Activated B cell treated with CpG ODN at 0.5 μM for 24 hours (primary cell): Measurements from ENCODE around the gene DPY19L2. TPM values are rescaled to one million over a fixed set of nuclear protein-coding genes. Genes with fewer than 3 reads are reported as not detected.
"Not testable (repeated sequence)": the region's sequence is repeated elsewhere in the genome, so short reads cannot be mapped to it uniquely, and the experiment has no call there.

Experiments used
- ATAC-seq: fragments of 200-7000 bp; cut with Tn5 transposase; one replicate; pipeline ENCODE4 v1.10.0; 2021; ENCODE audit warnings: low read depth, mild to moderate bottlenecking, moderate library complexity
- CTCF ChIA-PET: fragments of 350-600 bp; sonication (Branson Sonifier 250); formaldehyde crosslinking; loops from one replicate; lab custom pipeline; 2021; ENCODE audit warnings: antibody characterized with exemption; lab: Charles Lee
- POLR2A ChIA-PET: fragments of 350-600 bp; sonication (Branson Sonifier 250); formaldehyde crosslinking; loops from one replicate; lab custom pipeline; 2021; ENCODE audit warnings: antibody characterized with exemption; lab: Charles Lee
- DNase-seq: peaks from one replicate; pipeline ENCODE4 v3.0.0; 2022
- H3K27ac Mint-ChIP-seq: one replicate; pipeline ENCODE4 v1.8.0; 2020; ENCODE audit warnings: mixed read lengths
- H3K27me3 Mint-ChIP-seq: one replicate; pipeline ENCODE4 v1.8.0; 2021; ENCODE audit warnings: mixed read lengths
- H3K36me3 Mint-ChIP-seq: one replicate; pipeline ENCODE4 v1.8.0; 2021; ENCODE audit warnings: low read depth, mixed read lengths
- H3K4me1 Mint-ChIP-seq: one replicate; pipeline ENCODE4 v1.8.0; 2021; ENCODE audit warnings: mixed read lengths
- H3K4me3 Mint-ChIP-seq: one replicate; pipeline ENCODE4 v1.8.0; 2020; ENCODE audit warnings: mild to moderate bottlenecking, mixed read lengths
- H3K9me3 Mint-ChIP-seq: one replicate; pipeline ENCODE4 v1.8.0; 2020; ENCODE audit warnings: mixed read lengths
- intact Hi-C: fragments of 100-400 bp; cut with micrococcal nuclease; formaldehyde crosslinking; loops from one replicate; pipeline ENCODE4 v1.15.1; 2024
- total RNA-seq: library from RNA; stranded (reverse); gene quantifications from 2 replicates; pipeline ENCODE4 v1.2.3, GENCODE V29; 2022

DPY19L2 gene
- total RNA-seq, 1 donor from 2014 or later = 0.73 TPM

- H3K9me3 Mint-ChIP-seq, H3K27ac Mint-ChIP-seq, H3K4me3 Mint-ChIP-seq, DNase-seq, intact Hi-C loops, ATAC-seq, H3K27me3 Mint-ChIP-seq, CTCF ChIA-PET, POLR2A ChIA-PET, H3K4me1 Mint-ChIP-seq, H3K36me3 Mint-ChIP-seq: not testable (repeated sequence)
Observed at GRCh38 chr12:63609281-63609680, 59.0 kb downstream of the DPY19L2 start.

GRCh38 chr12:63604985-63605384 lies 63.3 kb downstream of the DPY19L2 start:
- H3K27me3 Mint-ChIP-seq, H3K4me1 Mint-ChIP-seq, H3K36me3 Mint-ChIP-seq, POLR2A ChIA-PET, intact Hi-C loops, H3K4me3 Mint-ChIP-seq, CTCF ChIA-PET, ATAC-seq, H3K9me3 Mint-ChIP-seq, H3K27ac Mint-ChIP-seq, DNase-seq: not testable (repeated sequence)

DNA sequence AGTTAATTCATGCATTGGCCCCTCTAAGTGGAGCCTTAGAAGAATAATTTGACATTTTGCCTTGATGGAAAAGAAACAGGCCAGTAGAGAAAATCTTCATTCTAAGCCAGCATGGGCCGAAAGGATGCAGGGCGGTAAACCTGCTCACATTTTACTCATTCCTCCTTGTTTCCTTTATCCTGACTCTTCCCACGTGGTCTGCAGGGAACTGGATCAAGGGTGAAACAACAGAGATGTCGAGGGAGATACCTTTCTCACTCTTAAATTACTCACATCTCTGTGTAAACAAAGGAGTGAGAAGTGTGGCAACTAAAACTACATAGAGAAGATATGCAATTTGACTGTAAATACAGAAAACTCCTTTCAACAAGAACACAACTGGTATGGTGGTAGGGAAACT lies 73.5 kb downstream of the DPY19L2 start:
- POLR2A ChIA-PET, ATAC-seq, H3K27me3 Mint-ChIP-seq, DNase-seq, H3K36me3 Mint-ChIP-seq, intact Hi-C loops, H3K4me3 Mint-ChIP-seq, H3K4me1 Mint-ChIP-seq, H3K9me3 Mint-ChIP-seq, H3K27ac Mint-ChIP-seq, CTCF ChIA-PET: not testable (repeated sequence)

DNA sequence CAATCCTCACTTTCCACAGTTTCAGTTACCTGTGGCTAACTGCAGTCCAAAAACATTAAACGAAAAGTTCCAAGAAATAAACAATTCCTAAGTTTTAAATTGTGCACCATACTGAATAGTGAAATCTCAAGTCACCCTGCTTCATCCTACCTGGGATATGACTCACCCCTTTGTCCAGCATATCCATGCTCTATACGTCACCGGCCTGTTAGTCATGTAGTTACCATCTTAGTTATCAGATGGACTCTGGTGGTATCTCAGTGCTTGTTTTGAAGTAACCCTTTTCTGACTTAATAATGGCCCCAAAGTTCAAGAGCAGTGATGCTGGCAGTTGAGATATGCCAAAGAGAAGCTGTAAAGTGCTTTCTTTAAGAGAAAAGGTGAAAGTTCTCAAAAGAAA lies 83.9 kb downstream of the DPY19L2 start:
- H3K9me3 Mint-ChIP-seq, CTCF ChIA-PET: not testable (repeated sequence)

DNA sequence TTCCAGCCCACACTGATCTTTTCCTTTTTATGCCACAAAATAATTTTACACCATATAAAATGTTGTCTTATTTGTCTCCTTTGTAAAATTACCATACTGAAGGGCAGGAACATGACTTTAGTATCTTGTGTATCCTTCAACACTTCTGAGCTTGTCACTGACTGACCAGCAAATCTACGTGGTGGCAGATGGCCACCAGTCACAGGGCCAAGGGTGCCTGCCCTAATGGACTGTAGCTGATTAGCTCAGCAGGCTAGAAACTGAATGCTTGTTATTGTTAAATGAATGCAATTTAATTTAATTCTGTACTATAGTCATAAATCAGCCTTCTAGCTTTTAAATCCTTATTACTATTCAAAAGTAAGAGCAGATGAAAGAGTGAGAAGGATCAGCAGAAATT lies 85.0 kb downstream of the DPY19L2 start:
- DNase-seq, H3K9me3 Mint-ChIP-seq, ATAC-seq, H3K4me1 Mint-ChIP-seq, intact Hi-C loops, CTCF ChIA-PET, POLR2A ChIA-PET, H3K36me3 Mint-ChIP-seq, H3K27ac Mint-ChIP-seq, H3K4me3 Mint-ChIP-seq, H3K27me3 Mint-ChIP-seq: not testable (repeated sequence)

More for the DNA sequence above, 83.9 kb downstream of the DPY19L2 start:
- POLR2A ChIA-PET, intact Hi-C loops, H3K4me3 Mint-ChIP-seq, ATAC-seq, DNase-seq, H3K36me3 Mint-ChIP-seq, H3K27ac Mint-ChIP-seq, H3K27me3 Mint-ChIP-seq, H3K4me1 Mint-ChIP-seq: not testable (repeated sequence)

DNA sequence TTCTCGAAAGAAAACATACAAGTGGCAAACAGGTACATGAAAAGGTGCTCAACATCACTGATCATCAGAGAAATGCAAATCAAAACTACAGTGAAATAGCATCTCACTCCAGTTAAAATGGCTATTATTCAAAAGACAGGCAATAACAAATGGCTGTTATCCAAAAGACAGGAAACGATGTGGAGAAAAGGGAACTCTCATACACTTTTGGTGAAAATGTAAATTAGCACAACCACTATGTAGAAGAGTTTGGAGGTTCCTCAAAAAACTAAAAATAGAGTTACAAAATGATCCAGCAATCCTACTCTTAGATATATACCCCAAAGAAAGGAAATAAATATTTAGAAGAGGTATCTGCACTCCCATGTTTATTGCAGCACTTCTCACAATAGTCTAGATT lies 90.7 kb downstream of the DPY19L2 start:
- POLR2A ChIA-PET, H3K27me3 Mint-ChIP-seq, ATAC-seq, H3K4me1 Mint-ChIP-seq, H3K4me3 Mint-ChIP-seq, H3K9me3 Mint-ChIP-seq, intact Hi-C loops, CTCF ChIA-PET, DNase-seq, H3K36me3 Mint-ChIP-seq, H3K27ac Mint-ChIP-seq: not testable (repeated sequence)

GRCh38 chr12:63572038-63572437 lies 96.3 kb downstream of the DPY19L2 start:
- H3K9me3 Mint-ChIP-seq, DNase-seq, ATAC-seq, H3K27me3 Mint-ChIP-seq, intact Hi-C loops, POLR2A ChIA-PET, H3K36me3 Mint-ChIP-seq, CTCF ChIA-PET, H3K4me3 Mint-ChIP-seq, H3K4me1 Mint-ChIP-seq, H3K27ac Mint-ChIP-seq: not testable (repeated sequence)

DNA sequence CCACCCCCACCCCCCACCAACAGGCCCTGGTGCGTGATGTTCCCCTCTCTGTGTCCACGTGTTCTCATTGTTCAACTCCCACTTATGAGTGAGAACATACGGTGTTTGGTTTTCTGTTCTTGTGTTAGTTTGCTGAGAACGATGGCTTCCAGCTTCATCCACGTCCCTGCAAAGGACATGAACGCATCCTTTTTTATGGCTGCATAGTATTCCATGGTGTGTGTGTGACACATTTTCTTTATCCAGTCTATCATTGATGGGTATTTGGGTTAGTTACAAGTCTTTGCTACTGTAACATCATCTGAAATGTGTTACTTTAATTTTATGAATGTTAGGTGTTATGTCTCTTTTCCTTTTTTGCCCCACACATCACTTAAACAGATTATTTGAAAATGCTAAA lies 109.8 kb downstream of the DPY19L2 start:
- ATAC-seq, H3K9me3 Mint-ChIP-seq: not testable (repeated sequence)

GRCh38 chr12:63551397-63551796 lies 116.9 kb downstream of the DPY19L2 start:
- CTCF ChIA-PET, H3K27ac Mint-ChIP-seq, H3K4me1 Mint-ChIP-seq, H3K4me3 Mint-ChIP-seq, H3K27me3 Mint-ChIP-seq, intact Hi-C loops, DNase-seq, H3K36me3 Mint-ChIP-seq, ATAC-seq, H3K9me3 Mint-ChIP-seq, POLR2A ChIA-PET: not testable (repeated sequence)

More for the DNA sequence above, 109.8 kb downstream of the DPY19L2 start:
- CTCF ChIA-PET, H3K27me3 Mint-ChIP-seq, H3K4me3 Mint-ChIP-seq, POLR2A ChIA-PET, H3K27ac Mint-ChIP-seq, H3K36me3 Mint-ChIP-seq, DNase-seq, intact Hi-C loops, H3K4me1 Mint-ChIP-seq: not testable (repeated sequence)

DNA sequence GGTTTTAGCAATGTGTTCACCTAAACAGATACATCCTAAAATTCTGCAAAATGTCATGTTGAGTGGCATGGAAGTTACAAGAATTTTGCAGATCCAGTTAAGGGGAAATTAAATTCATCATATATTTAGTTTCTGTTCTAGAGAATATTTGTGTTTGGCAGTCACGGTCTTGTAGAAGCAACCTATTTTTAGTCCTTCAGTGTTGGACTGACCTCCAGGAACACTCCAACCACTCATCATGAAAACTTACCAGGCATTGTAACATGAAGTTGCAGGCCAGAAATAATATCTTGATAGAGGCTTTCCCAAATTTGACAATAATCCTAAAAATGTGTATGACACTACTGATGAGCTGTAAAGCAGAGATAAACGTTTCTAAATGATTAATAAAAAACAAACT lies 119.3 kb downstream of the DPY19L2 start:
- H3K4me1 Mint-ChIP-seq, ATAC-seq, H3K9me3 Mint-ChIP-seq, H3K36me3 Mint-ChIP-seq, H3K27me3 Mint-ChIP-seq, CTCF ChIA-PET, DNase-seq, H3K4me3 Mint-ChIP-seq, H3K27ac Mint-ChIP-seq, POLR2A ChIA-PET: not testable (repeated sequence)
- intact Hi-C loops = loop anchor here (5.0 kb wide), 1 partner anchor 188 kb away; no protein-coding TSS in a partner anchor

DNA sequence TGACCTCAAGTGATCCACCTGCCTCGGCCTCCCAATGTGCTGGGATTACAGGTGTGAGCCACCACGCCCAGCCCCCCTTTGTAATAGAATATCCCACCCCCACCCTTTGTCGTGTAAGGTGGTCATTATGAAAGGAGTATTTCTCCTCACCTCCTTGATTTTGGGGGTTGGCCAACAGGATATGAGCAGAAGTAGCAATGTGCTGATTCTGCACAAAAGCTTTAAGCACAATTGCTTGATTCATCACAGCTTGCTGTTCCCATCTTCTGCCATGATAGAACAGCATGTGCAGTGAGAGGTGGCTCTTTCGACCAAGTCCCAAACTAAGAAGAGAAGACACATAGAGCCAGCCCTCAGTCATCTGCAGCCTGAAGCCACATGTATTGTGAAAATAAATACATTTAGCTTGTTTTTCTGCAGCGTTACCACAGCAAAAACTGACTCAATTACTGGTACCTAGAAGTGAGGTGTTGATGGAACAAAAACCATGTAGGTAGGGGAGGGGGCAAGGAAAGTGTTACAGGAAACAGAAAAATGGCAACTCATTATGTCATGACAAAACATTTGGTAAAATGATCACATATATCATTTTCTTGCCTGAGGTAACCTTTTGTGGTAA lies 122.9 kb downstream of the DPY19L2 start:
- CTCF ChIA-PET, POLR2A ChIA-PET, DNase-seq, H3K9me3 Mint-ChIP-seq, H3K4me3 Mint-ChIP-seq, H3K27ac Mint-ChIP-seq, H3K36me3 Mint-ChIP-seq, H3K27me3 Mint-ChIP-seq, ATAC-seq, H3K4me1 Mint-ChIP-seq: not testable (repeated sequence)
- intact Hi-C loops = loop anchor here (5.0 kb wide), 1 partner anchor 192 kb away; no protein-coding TSS in a partner anchor

DNA sequence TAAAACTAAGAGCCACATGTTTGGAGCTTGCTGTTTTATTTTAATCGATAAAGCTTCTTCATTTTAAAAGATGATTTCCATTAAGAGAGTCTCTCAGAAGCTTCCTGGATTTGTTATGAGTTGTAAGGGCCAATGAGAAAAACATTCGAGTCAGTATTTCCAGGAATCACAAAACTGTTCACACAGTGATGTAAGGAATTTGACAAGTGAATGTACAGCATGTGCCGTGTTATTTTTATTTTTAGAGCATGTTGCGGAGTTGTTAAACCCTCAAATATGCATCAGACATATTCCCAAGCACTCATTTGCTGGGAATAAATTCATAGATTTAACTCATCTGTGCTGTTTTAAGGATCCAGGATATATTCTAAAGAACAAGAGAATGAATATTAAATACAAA lies 129.6 kb downstream of the DPY19L2 start:
- H3K27ac Mint-ChIP-seq, H3K9me3 Mint-ChIP-seq, H3K4me3 Mint-ChIP-seq, H3K4me1 Mint-ChIP-seq, DNase-seq, POLR2A ChIA-PET, CTCF ChIA-PET, H3K27me3 Mint-ChIP-seq, intact Hi-C loops, H3K36me3 Mint-ChIP-seq, ATAC-seq: not testable (repeated sequence)
